NCI-H146 treated with DMSO at 0.1 percent for 48 hours (cell line): Measurements from ENCODE around the gene TGFB1.
A peak's percentile ranks its signal among the peaks of the same experiment; 100 is the strongest.
"Not testable (repeated sequence)": the region's sequence is repeated elsewhere in the genome, so short reads cannot be mapped to it uniquely, and the experiment has no call there.

Experiments used
- DNase-seq: peaks from one replicate; lab custom pipeline; 2025; ENCODE audit not compliant: unreplicated experiment; lab: John Stamatoyannopoulos, UW

TGFB1 gene

GRCh38 chr19:41346916-41347315 is 6.8 kb downstream of the TGFB1 start:
- DNase-seq = not testable (repeated sequence)

DNA sequence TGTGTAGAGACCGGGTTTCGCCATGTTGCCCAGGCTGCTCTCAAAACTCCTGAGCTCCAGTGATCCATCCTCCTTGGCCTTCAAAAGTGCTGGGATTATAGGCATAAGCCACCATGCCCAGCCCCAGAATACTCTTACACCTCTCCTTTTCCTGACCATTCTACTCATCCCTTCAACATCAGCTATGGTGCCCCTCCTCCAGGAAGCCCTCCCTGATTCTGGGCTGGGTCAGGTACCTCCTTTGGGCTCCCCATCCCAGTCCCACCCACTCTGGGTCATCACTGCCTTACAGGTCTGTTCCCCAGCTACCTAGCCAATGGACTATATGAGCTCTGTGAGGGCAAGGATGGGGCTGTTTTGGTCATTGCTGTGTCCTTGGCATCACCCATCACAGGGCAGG is 9.6 kb downstream of the TGFB1 start:
- no peak for DNase-seq

DNA sequence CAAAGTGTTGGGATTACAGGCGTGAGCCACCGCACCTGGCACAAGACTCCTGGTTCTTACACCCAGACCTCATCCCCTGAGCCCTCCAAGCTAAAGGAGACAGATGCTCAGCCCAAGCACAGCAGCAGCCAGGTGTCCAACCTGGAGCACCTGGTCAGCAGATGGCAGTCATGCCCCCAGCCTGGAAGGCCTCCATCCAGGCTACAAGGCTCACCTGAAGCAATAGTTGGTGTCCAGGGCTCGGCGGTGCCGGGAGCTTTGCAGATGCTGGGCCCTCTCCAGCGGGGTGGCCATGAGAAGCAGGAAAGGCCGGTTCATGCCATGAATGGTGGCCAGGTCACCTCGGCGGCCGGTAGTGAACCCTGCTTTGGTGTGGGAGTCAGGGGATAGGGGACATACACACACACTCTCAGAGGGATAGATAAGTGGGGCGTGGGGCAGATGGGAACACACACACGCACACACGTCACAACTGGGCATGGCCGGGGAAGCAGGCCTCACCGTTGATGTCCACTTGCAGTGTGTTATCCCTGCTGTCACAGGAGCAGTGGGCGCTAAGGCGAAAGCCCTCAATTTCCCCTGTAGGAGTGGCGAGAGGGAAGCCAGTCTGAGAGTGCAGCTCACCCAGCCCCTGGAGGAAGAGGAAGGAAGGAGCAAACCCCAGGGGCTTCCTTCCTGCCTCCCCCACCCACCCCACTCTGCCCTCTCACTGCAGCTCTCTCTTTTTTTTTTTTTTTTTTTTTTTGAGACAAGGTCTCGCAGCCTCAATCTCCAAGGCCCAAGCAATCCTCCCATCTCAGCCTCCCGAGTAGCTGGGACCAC is 11.8 kb downstream of the TGFB1 start:
- DNase-seq = peak; percentile 21

- no peak for DNase-seq
Measured at GRCh38 chr19:41339936-41340335, 13.8 kb downstream of the TGFB1 start.

DNA sequence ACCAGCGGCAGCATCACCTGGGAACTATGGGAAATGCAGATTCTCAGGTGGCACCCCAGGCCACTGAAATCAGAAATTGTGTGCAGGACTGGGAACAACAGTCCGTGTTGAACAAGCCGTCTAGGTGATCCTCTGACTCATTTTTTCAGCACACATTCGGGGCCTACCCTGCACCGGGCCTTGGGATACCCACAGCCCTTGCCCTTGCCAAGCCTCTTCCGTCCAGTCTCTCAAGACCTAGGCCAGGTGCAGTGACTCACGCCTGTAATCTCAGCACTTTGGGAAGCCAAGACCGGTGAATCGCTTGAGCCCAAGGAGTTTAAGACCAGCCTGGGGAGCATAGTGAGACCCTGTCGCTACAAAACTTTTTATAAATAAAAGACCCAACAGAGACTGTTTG is 18.3 kb downstream of the TGFB1 start:
- DNase-seq = no peak

- DNase-seq = no peak
Measured at GRCh38 chr19:41334793-41335192, 18.9 kb downstream of the TGFB1 start.

DNA sequence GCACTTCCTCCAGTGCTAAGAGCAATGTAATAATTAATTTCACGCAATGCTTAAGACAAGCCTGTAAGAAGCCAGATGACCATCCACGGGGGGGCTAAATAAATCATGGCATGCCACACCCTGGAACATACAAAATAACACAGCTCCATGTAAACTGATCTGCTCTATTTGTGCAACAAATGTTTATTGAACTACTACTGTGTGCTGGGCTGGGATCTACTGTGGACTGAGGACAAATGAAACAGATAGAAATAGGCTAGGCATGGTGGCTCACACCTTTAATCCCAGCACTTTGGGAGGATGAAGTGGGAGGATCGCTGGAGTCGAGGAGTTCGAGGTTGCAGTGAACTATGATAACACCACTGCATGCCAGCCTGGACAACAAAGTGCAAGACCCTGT is 21.3 kb downstream of the TGFB1 start:
- DNase-seq = peak; percentile 74

- peak; percentile 74 for DNase-seq
Measured at GRCh38 chr19:41332000-41332399, 21.7 kb downstream of the TGFB1 start.

GRCh38 chr19:41330946-41331678 is 22.6 kb downstream of the TGFB1 start:
- no peak for DNase-seq

GRCh38 chr19:41330481-41330880 is 23.2 kb downstream of the TGFB1 start:
- no peak for DNase-seq

- no peak for DNase-seq
Measured at GRCh38 chr19:41328842-41329225, 24.9 kb downstream of the TGFB1 start.

DNA sequence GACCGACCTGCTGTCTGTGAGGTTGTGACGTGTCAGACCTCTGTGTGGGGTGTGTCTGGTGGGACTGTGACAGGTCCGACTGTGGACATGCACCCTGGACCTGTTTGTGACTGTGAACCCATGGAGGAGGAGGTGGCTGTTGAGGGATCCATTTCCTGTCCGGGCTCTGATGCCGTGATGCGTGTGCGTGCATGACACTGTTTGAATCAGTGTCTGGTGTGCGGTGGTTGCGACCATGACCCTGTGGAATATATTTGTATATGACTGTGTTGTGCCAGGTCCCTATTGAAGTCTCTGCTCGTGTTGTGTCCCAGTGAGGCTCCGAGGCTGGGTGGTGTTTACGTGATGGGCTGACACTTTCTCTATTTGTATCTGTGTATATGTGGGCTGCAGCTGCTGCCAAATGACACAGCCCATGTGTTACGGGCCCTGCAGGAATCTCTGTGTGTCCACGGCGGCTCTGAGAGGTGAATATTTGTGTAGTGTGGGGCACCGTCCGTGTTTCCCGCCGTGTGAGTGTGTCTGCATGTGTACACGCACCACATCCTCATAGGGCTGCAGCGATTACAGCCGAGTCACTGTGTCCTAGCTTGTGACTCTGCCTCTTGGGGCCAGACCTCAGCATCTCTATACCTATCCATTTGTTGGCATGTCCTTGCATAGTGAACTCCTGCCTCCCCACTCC is 25.4 kb downstream of the TGFB1 start:
- DNase-seq = no peak

DNA sequence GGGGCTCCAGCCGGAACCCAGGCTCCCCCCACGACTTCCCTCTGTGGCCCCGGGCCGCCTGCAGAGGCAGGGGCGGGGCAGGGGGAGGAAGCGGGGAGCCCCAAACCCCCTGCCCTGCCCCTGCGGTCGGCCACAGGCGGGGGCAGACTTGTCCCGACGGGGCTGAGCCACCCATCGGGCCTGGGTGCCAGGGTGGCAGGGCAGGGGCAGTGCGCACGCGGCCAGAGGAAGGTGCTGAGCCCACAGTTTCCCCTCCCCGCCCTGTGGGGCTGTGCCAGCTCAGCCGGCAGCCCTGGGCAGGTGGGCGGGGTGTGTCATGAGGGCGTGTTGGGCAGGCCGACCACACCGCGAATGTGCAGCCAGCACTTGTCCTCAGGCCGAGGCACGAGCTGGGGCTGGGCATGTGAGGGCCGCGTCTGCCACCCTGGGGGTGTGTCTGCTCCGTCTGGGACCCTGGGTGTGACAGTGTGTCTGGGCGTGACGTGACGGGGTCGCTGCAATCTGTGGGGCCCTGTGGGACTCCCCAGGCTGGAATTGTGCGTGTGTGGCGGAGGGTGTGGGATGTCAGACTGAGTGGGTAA is 26.1 kb downstream of the TGFB1 start:
- no peak for DNase-seq

GRCh38 chr19:41327076-41327575 is 26.6 kb downstream of the TGFB1 start:
- DNase-seq = no peak

DNA sequence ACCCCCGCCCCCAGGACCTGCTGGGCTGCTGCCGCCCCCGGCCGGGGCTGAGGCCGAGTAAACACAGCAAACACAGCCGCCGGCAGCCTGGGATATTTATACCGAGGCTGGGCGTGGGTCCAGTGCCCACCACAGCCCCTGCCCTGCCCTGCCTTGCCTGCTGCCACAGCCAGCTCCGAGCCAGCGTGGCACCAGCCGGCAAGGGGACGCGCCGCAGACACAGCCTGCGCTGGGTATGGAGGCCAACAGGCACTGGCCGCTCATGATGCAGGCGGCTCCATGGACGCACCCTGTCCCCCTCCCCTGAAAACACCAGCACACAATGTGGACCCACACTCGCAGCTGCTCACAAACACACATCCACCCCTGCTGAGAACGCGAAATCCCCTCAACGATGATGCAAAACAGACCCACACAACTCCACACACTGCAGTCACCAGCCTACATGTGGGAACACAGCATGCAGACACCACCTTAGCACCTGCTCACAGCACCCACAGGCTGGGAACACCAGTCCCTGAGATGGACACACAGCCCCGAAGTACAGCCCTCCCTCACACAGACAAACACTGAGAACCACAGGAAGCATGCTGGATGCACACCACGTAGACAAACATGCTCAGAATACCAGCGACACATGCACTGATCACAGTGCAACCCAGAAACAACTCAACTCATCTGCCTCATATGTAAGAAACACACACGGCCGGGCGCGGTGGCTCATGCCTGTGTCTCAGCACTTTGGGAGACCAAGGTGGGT is 27.6 kb downstream of the TGFB1 start:
- DNase-seq = peak; percentile 21

- no peak for DNase-seq
Measured at GRCh38 chr19:41325640-41325946, 28.1 kb downstream of the TGFB1 start.

DNA sequence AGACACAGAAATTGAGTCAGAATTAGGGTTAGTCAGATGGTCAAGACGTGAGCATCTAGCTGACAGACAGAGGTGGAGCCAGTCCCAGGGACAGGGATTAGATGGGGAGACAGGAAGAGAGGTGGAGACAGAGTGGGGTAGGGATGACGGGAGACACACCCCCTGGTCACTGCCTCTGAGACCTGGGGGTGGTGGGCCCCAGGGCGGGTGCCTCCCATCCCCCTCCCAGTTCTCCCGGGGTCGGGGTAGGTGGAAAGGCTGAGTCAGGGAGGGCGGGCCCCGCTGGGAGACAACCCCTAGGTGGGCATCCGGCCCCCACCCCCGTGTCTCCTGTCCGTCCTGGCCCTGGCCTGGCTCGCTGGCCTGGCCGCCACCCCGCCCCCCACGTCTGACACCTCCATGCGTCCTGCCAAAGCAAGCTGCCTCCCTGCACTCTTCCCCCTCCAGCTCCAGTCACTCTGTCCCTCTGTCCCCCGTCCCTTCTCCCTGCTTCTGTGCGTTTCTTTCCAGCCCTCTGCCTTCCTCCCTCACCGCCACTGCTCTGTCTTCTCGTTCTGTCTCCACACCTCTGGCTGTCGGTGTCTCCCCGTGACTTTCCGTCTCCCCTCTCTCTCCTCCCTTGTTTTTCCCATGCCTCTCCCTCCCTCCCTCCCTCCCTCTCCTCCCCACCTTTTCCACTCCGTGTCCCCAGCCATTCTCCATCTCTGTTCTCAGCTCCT is 28.6 kb downstream of the TGFB1 start:
- peak; percentile 24 for DNase-seq

DNA sequence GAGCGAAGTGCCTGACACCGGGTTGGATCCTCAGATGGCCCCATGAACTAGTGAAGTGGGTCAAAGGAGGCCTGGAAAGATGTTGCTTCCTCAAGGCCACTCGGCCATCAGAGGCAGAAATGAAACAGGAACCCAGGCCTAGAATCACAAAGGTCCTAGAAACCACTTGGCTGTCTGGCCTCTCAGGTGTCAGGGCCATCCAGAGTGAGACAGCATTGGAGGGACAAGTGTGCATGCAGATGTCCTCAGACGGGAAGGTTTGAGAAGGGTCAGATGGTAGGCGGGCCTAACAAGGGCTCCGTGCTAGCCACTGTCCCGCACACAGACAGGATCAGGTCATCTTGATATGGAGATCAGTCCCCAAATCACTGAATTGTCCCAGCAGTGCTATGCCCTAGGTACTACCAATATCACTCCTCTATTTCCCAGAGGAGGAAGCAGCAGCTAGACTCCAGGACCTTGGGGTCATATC is 29.5 kb downstream of the TGFB1 start:
- DNase-seq = no peak

DNA sequence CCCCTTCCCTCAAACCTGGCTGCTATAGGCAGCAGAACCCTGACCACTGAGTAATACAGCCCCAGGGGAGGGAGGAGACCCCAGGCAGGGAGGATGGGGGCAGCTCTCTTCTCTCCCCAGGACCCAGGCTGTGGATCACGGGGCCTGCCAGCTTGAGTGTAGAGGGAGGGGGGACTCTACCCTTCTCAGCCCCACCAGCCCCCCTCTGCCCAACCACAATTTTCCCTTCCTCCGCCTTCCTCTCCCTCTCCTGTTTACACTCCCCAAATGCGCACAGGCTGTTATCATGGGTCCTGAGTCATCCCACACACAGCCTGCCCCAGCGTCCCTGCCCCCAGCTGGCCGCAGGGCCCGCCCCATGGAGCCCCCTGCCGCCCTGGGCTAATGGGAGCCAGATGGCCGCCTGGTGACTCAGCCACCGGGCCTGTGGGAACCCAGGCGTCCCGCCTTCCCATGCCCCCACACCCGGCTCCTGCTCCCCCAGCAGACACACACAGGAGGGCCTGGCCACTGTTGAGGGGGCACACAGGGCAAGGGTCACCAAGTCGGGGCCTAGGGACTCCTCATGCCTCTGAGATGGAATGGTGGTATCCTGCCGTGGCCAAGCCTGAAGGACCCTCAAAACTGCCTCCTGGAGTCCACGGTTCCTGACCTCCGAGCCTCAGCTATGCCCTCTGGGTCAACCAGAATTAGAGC is 30.1 kb downstream of the TGFB1 start:
- no peak for DNase-seq
